Endothelial cell of umbilical vein (primary cell): ENCODE results near the gene PHOX2A. TPM values are rescaled to one million over a fixed set of nuclear protein-coding genes. Genes with fewer than 3 reads are reported as not detected.

Source experiments
- BruUV-seq: library from RNA; stranded (reverse); fragments of 400-500 nt; replicated peaks from 2 replicates; lab custom pipeline; 2021; lab: Mats Ljungman, UMichigan
- CTCF ChIA-PET: fragments of 300-600, 350-600 bp; sonication (Branson Sonifier 250); formaldehyde crosslinking; loops from one replicate; lab custom pipeline; 2021; ENCODE audit warnings: antibody characterized with exemption, inconsistent platforms; lab: Charles Lee
- POLR2A ChIA-PET: fragments of 300-600, 350-600 bp; sonication (Branson Sonifier 250); formaldehyde crosslinking; loops from one replicate; lab custom pipeline; 2021; ENCODE audit warnings: antibody characterized with exemption, inconsistent platforms; lab: Charles Lee
- DNase-seq: peaks from one replicate; pipeline ENCODE4 v3.0.0-alpha.2; 2011; ENCODE audit warnings: low read depth, low spot score
- FAIRE-seq: peaks from 2 replicates; lab custom pipeline; 2011; peaks lifted over from hg19 to GRCh38; lab: Jason Lieb, UNC
- H2AFZ ChIP-seq: 2 replicates; pipeline ENCODE4 v1.6.0; 2012; ENCODE audit warnings: low read depth, low read length, control low read depth, inconsistent platforms
- H3K27ac ChIP-seq: 2 replicates; pipeline ENCODE4 v1.5.1; 2011; ENCODE audit warnings: low read depth, mild to moderate bottlenecking, control low read depth, low read length, moderate library complexity; ENCODE audit not compliant: insufficient read depth
- H3K27me3 ChIP-seq, 2 experiments: 2 replicates each; pipeline versions ENCODE4 v1.6.0 to v1.6.1; 2011; ENCODE audit warnings: low read length in 2 of 2, mixed read lengths in 1 of 2; ENCODE audit not compliant: control insufficient read depth in 2 of 2, insufficient read depth in 2 of 2
- H3K36me3 ChIP-seq, 2 experiments: 2 replicates in 1 of 2; 3 replicates in 1 of 2; pipeline ENCODE4 v1.5.1; 2011; ENCODE audit warnings: low read length in 2 of 2, mild to moderate bottlenecking in 1 of 2, moderate library complexity in 1 of 2; ENCODE audit not compliant: control insufficient read depth in 2 of 2, insufficient read depth in 2 of 2; ENCODE audit errors: extremely low read depth in 1 of 2
- H3K4me1 ChIP-seq: 3 replicates; pipeline ENCODE4 v1.5.1; 2011; ENCODE audit warnings: mild to moderate bottlenecking, low read length; ENCODE audit not compliant: control insufficient read depth, insufficient read depth; ENCODE audit errors: extremely low read depth
- H3K4me2 ChIP-seq: 2 replicates; pipeline ENCODE4 v1.6.1; 2011; ENCODE audit warnings: low read length, control low read depth, mixed read lengths; ENCODE audit not compliant: insufficient read depth
- H3K4me3 ChIP-seq, 3 experiments: fragments of 200-600 bp in 1 of 3; sonication (generic), shearing (Covaris generic) in 1 of 3; replicated peaks in 1 of 3; 2 replicates each; pipeline ENCODE4 v1.5.1; 2011 to 2016; ENCODE audit warnings: control low read depth in 3 of 3, low read length in 3 of 3, mild to moderate bottlenecking in 2 of 3, inconsistent platforms in 1 of 3, low read depth in 1 of 3, moderate library complexity in 1 of 3; ENCODE audit not compliant: insufficient read depth in 1 of 3
- H3K79me2 ChIP-seq: 2 replicates; pipeline ENCODE4 v1.6.0; 2012; ENCODE audit warnings: low read length, inconsistent platforms; ENCODE audit not compliant: control insufficient read depth, insufficient read depth
- H3K9ac ChIP-seq: replicated peaks from 2 replicates; pipeline ENCODE3; 2011; ENCODE audit warnings: low read length, control low read depth; ENCODE audit not compliant: insufficient read depth; ENCODE audit errors: extremely low read depth
- H3K9me1 ChIP-seq: replicated peaks from 3 replicates; pipeline ENCODE4 v1.6.0; 2011; ENCODE audit warnings: mild to moderate bottlenecking, low read length; ENCODE audit not compliant: control insufficient read depth, insufficient read depth; ENCODE audit errors: extremely low read depth
- H3K9me3 ChIP-seq: replicated peaks from 2 replicates; pipeline ENCODE4 v1.5.1; 2012; ENCODE audit warnings: low read length, inconsistent platforms; ENCODE audit not compliant: control insufficient read depth, insufficient read depth
- H4K20me1 ChIP-seq: replicated peaks from 2 replicates; pipeline ENCODE3; 2011; ENCODE audit warnings: mild to moderate bottlenecking, low read length; ENCODE audit not compliant: control insufficient read depth, insufficient read depth; ENCODE audit errors: extremely low read depth
- CTCF ChIP-seq, 2 donors: IDR thresholded peaks; 1 replicate in 1 of 2; 2 replicates in 1 of 2; pipeline ENCODE4 v1.5.1; 2011; ENCODE audit warnings: low read length in 2 of 2, mild to moderate bottlenecking in 2 of 2, moderate library complexity in 2 of 2, control low read depth in 1 of 2, inconsistent platforms in 1 of 2, low read depth in 1 of 2; ENCODE audit not compliant: insufficient read depth in 1 of 2; ENCODE audit errors: extremely low read depth in 1 of 2
- MYC ChIP-seq: IDR thresholded peaks from one replicate; pipeline ENCODE4 v1.6.1; 2011; ENCODE audit warnings: mild to moderate bottlenecking, low read depth, low read length
- POLR2A ChIP-seq: IDR thresholded peaks from 2 replicates; pipeline ENCODE4 v1.6.1; 2012; ENCODE audit warnings: low read depth, mild to moderate bottlenecking, control low read depth, low read length
- dilution Hi-C: fragments of 300-500 bp; cut with MboI; formaldehyde crosslinking; loops from one replicate; pipeline ENCODE4 v1.15.0; 2019; ENCODE audit warnings: low sequenced_read_pairs; ENCODE audit not compliant: extremely low pct_ligation_motif_present
- intact Hi-C: fragments of 100-400 bp; cut with micrococcal nuclease; formaldehyde crosslinking; loops from one replicate; pipeline ENCODE4 v1.10.0; 2022
- polyA plus RNA-seq, 4 experiments: library from polyadenylated mRNA; depleted of rRNA in 3 of 4; stranded (reverse) in 3 of 4; unstranded in 1 of 4; fragments of >200 nt; gene quantifications; 2 replicates each; pipeline versions ENCODE4 v1.2.1 to v1.2.3, GENCODE V29; 2011 to 2012; ENCODE audit warnings: missing spikeins in 1 of 4
- total RNA-seq: library from RNA; stranded (reverse); gene quantifications from 2 replicates; pipeline ENCODE4 v1.2.3, GENCODE V29; 2021

PHOX2A gene
- total and polyA plus RNA-seq, 2 donors (not counting 3 experiments of a cell fraction or from before 2014, with no cell fraction given): not detected

GRCh38 chr11:72225411-72225951 lies 18.5 kb downstream of the PHOX2A start:
- no TSS peak for BruUV-seq
- TF ChIP-seq POLR2A (peak; percentile 28), CTCF (IDR thresholded peaks at IDR 0.05; ENCODE audit: extremely low read depth in 1 of 2, insufficient read depth in 1 of 2, low read depth in 1 of 2, low read length in 2 of 2) (no peak), MYC (no peak)
- CTCF ChIA-PET: interaction anchor here (0.6 to 1.7 kb wide), 8 partner anchors 11 to 248 kb away, joined by 3 to 11 read pairs (median 4); no protein-coding TSS in a partner anchor
- dilution Hi-C loops: no loop called here
- peak overlapping the region; percentile 10 for H3K27ac ChIP-seq
- intact Hi-C loops: no loop called here
- FAIRE-seq (peak; percentile 12), DNase-seq (no peak)
- no peaks in the 10 kb centered on the region for H3K27me3 ChIP-seq
- POLR2A ChIA-PET: no interaction called here
- H3K9ac ChIP-seq: peak overlapping the region; percentile 82
- H3K36me3 ChIP-seq: peaks cover 3 to 32% of the 10 kb centered on the region in 2 experiments
- peak overlapping the region; percentile 76 to 94 (median 94) for H3K4me3 ChIP-seq
- H3K4me1 ChIP-seq: peaks cover 9% of the 10 kb centered on the region
- H3K79me2 ChIP-seq: peaks cover 21% of the 10 kb centered on the region
- peak overlapping the region; percentile 70 for H3K4me2 ChIP-seq
- no peak overlapping the region for H2AFZ ChIP-seq
- no peaks in the 10 kb centered on the region for H3K9me1 ChIP-seq
- no peaks in the 10 kb centered on the region for H4K20me1 ChIP-seq
- H3K9me3 ChIP-seq: no peaks in the 10 kb centered on the region
